SH-SY5Y (cell line): ENCODE measurements around the gene LSM14B.

Experiments used
- GATA2 ChIP-seq: IDR thresholded peaks from 2 replicates; pipeline ENCODE4 v1.6.1; 2011; ENCODE audit warnings: mild to moderate bottlenecking, low read depth, low read length
- GATA3 ChIP-seq: IDR thresholded peaks from 2 replicates; pipeline ENCODE4 v1.6.1; 2011; ENCODE audit warnings: low read depth, mild to moderate bottlenecking, low read length, moderate library complexity

GRCh38 chr20:62137478-62138203 lies 15.4 kb downstream of the LSM14B start:
- TF ChIP-seq GATA2, result no peak
- no peak for TF ChIP-seq GATA3
